Measurements from ENCODE around the gene LOXHD1. TPM values are rescaled to one million over a fixed set of nuclear protein-coding genes. Genes with fewer than 3 reads are reported as not detected.

The LOXHD1 gene
- total and polyA plus RNA-seq, 8 donors = 0.12 to 0.46 (median 0.15) TPM; not detected in 2

DNA sequence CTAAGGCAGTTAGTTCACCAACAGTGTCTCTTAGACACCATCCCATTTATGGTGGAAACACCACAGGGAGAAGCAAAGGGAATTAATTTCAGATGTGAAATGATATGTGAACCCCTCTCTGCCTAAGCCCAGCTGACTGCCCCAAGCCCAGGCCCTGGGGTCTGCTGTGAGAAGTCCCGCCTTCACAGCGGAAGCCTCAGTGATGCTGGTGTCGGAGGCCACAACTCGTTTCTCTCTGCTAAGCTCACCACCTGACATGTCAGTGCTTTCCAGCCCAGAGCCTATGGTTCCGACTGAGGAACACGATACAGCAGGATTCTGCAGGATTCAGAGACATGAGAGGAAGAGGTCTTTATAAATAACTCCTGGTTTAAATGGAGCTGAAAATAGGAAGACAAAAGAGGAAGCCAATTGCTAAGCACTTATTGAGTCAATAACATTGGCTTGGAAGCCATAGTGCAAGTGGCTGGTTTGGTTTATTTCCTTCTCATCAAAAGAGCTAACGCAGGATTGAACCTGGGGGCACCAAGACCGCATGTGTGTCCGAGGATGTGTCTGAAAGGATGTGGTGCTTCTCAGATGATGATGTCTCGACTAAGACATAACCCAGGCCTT lies 21.9 kb upstream of the LOXHD1 start:
- no peak overlapping the region for H3K4me3 ChIP-seq
- no peaks in the 10 kb centered on the region for H3K4me1 ChIP-seq
- H3K9me3 ChIP-seq = no peaks in the 10 kb centered on the region
- intact Hi-C loops (cut with DNase I) = no loop called here
- 61 to 75% methylated on average over 10 of the region's 10 CpGs for WGBS, 2 donors
- FAIRE-seq (no peak), ATAC-seq (no peak), DNase-seq (no peak)
- H3K36me3 ChIP-seq = no peaks in the 10 kb centered on the region
- no peaks in the 10 kb centered on the region for H3K27me3 ChIP-seq
- no peak overlapping the region for H3K27ac ChIP-seq
- TF ChIP-seq, protein P1, sequence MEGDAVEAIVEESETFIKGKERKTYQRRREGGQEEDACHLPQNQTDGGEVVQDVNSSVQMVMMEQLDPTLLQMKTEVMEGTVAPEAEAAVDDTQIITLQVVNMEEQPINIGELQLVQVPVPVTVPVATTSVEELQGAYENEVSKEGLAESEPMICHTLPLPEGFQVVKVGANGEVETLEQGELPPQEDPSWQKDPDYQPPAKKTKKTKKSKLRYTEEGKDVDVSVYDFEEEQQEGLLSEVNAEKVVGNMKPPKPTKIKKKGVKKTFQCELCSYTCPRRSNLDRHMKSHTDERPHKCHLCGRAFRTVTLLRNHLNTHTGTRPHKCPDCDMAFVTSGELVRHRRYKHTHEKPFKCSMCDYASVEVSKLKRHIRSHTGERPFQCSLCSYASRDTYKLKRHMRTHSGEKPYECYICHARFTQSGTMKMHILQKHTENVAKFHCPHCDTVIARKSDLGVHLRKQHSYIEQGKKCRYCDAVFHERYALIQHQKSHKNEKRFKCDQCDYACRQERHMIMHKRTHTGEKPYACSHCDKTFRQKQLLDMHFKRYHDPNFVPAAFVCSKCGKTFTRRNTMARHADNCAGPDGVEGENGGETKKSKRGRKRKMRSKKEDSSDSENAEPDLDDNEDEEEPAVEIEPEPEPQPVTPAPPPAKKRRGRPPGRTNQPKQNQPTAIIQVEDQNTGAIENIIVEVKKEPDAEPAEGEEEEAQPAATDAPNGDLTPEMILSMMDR (IDR thresholded peaks at IDR 0.05) = no peak

DNA sequence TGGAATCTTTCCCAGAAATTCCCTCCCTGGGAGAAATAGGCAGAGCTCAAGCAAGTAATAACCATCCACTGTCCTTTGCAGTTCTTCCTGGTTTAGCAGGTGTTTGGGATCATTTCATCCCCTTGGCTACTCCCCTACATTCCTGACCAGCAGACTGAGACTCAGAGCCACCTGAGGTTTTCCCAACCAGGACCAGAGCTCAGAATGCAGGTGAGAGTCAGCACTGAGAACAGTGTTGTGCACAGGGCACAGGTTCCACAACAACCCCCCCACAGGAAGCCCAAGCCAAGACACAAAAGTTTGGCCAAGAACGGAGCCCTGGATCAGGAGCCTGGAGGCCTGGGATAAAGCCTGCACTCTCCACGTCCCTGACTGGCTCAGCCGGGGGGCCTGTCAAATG lies 21.0 kb upstream of the LOXHD1 start:
- no peaks in the 10 kb centered on the region for H3K9me3 ChIP-seq
- no peak for DNase-seq
- H3K36me3 ChIP-seq = no peaks in the 10 kb centered on the region
- no peak for FAIRE-seq
- no peak for ATAC-seq
- H3K4me1 ChIP-seq = no peaks in the 10 kb centered on the region
- no peak overlapping the region for H3K4me3 ChIP-seq
- WGBS, 2 donors = 43 to 48% methylated on average over 3 of the region's 3 CpGs
- intact Hi-C loops (cut with DNase I) = no loop called here
- TF ChIP-seq, protein P1 (IDR thresholded peaks at IDR 0.05) = no peak
- H3K27me3 ChIP-seq = no peaks in the 10 kb centered on the region
- H3K27ac ChIP-seq = no peak overlapping the region

DNA sequence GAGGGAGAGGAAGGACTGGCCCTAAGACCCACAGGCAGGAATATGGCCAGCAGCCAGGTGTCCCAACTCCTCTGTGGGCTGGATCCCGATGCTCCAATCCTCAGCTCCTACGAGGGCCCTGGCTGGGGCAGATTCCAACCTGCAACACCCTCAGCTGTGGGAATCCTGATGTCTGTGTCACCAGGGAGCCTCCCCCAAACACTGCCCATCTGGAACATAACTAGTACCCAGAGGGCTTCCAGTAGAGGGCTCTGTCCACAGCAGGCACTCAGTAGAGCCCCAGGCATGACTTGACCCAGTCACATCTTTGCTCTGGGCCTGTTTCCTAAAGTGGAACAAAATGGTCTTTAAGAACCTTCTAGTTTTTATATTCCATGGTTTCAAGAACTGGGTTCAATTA lies 20.6 kb upstream of the LOXHD1 start:
- Histone ChIP-seq H3K36me3 (no peaks in the 10 kb centered on the region), H3K9me3 (no peaks in the 10 kb centered on the region), H3K4me3 (no peak overlapping the region), H3K27ac (no peak overlapping the region), H3K27me3 (no peaks in the 10 kb centered on the region), H3K4me1 (no peaks in the 10 kb centered on the region)
- no peak for ATAC-seq
- no peak for DNase-seq
- 58 to 63% methylated on average over 2 of the region's 2 CpGs for WGBS, 2 donors
- FAIRE-seq = no peak
- intact Hi-C loops (cut with DNase I) = no loop called here
- TF ChIP-seq, protein P1 (IDR thresholded peaks at IDR 0.05) = no peak

DNA sequence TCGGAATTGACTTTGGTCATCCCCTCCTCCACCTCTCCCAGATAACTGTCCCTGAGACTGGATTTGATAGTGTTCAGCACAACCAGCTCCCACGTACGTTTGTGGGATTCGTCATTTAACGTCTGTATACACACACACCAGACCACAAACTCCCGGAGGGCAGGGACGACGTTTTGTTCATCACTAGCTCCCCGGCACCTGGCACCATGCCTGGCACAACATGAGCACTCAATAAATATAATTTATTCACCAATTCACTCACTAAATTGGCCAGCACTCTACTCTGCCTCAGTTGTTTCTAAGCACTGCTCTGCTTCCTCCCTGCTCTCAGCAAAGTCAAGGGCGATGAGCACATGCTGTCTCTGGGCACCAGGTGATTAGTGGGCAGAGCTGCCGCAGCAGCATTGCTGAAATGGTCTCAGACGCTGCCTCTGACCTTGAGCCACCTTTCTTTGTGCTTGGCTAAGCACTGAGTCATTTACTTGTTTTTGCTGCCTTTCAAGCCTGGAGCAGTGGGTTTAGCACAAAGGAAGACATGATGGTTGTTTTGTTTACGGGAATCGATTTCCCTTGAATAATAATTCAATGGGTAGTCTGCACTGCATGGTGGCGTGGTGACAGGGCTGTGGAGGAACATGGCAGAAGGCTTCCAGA lies 19.3 kb upstream of the LOXHD1 start:
- no peaks in the 10 kb centered on the region for H3K27me3 ChIP-seq
- FAIRE-seq (no peak), DNase-seq (no peak), ATAC-seq (no peak)
- H3K4me1 ChIP-seq = no peaks in the 10 kb centered on the region
- H3K4me3 ChIP-seq = no peak overlapping the region
- TF ChIP-seq, protein P1 (IDR thresholded peaks at IDR 0.05) = no peak
- no peaks in the 10 kb centered on the region for H3K36me3 ChIP-seq
- H3K27ac ChIP-seq = no peak overlapping the region
- H3K9me3 ChIP-seq = no peaks in the 10 kb centered on the region
- 41 to 51% methylated on average over 15 of the region's 15 CpGs for WGBS, 2 donors
- intact Hi-C loops (cut with DNase I) = no loop called here

DNA sequence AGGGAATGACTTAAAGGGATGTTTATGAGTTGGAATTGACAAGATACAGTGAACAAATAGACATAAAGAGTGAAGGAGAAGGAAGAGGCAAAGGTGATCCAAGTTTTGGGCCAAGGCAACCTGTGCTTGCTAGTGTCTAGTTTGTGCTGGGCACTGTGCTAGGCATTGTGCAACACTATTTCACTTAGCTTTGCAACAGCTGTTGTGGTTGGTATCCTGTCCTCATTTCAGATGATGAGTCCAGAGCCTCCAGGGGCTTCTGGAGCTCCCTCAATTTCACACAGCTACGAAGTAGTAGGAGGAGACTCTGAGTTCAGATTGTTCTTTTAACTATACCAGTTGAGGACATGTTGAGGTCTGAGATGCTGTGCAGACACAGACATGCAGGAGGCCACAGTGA lies 18.1 kb upstream of the LOXHD1 start:
- no peaks in the 10 kb centered on the region for H3K27me3 ChIP-seq
- no peak for FAIRE-seq
- WGBS, 2 donors = 52 to 74% methylated on average over 1 of the region's 1 CpG

More for the DNA sequence above, 18.1 kb upstream of the LOXHD1 start:
- no peak overlapping the region for H3K27ac ChIP-seq
- TF ChIP-seq, protein P1 (IDR thresholded peaks at IDR 0.05) = no peak
- H3K36me3 ChIP-seq = no peaks in the 10 kb centered on the region
- intact Hi-C loops (cut with DNase I) = no loop called here
- no peaks in the 10 kb centered on the region for H3K9me3 ChIP-seq
- no peaks in the 10 kb centered on the region for H3K4me1 ChIP-seq
- H3K4me3 ChIP-seq = no peak overlapping the region
- DNase-seq (no peak), ATAC-seq (no peak)

Data from pancreas (tissue), 10 donors.